MM.1S (cell line): Measurements from ENCODE around the gene AADACL4.

ENCODE experiments used
- DNase-seq: peaks from one replicate; pipeline ENCODE4 v3.0.0-alpha.2; 2015
- H2AFZ ChIP-seq: fragments of 300-600 bp; sonication (generic); 2 replicates; pipeline ENCODE4 v1.6.0; 2016; ENCODE audit warnings: antibody characterized with exemption, low read length
- H3F3A ChIP-seq: fragments of 300-600 bp; sonication (generic); 2 replicates; pipeline ENCODE4 v1.6.1; 2016; ENCODE audit warnings: mild to moderate bottlenecking, antibody characterized with exemption, low read length, moderate library complexity, mixed read lengths; ENCODE audit not compliant: insufficient read depth
- H3K27ac ChIP-seq: fragments of 300-600 bp; sonication (generic); 2 replicates; pipeline ENCODE4 v1.5.1; 2016; ENCODE audit warnings: mild to moderate bottlenecking, low read length
- H3K27me3 ChIP-seq: fragments of 300-600 bp; sonication (generic); replicated peaks from 2 replicates; pipeline ENCODE4 v1.6.0; 2016; ENCODE audit warnings: low read length; ENCODE audit not compliant: insufficient read depth
- H3K36me3 ChIP-seq: fragments of 300-600 bp; sonication (generic); replicated peaks from 2 replicates; pipeline ENCODE4 v1.6.1; 2016; ENCODE audit warnings: mild to moderate bottlenecking, low read length, mixed read lengths; ENCODE audit not compliant: insufficient read depth
- H3K4me1 ChIP-seq: fragments of 300-600 bp; sonication (generic); 2 replicates; pipeline ENCODE4 v1.6.1; 2016; ENCODE audit warnings: low read length, mixed read lengths
- H3K4me2 ChIP-seq: fragments of 300-600 bp; sonication (generic); 2 replicates; pipeline ENCODE4 v1.6.0; 2016; ENCODE audit warnings: low read depth, low read length
- H3K4me3 ChIP-seq: fragments of 300-600 bp; sonication (generic); 2 replicates; pipeline ENCODE4 v1.5.1; 2016; ENCODE audit warnings: low read length, mixed read lengths
- H3K79me2 ChIP-seq: fragments of 300-600 bp; sonication (generic); 2 replicates; pipeline ENCODE4 v1.6.1; 2016; ENCODE audit warnings: mixed run types, low read length, mixed read lengths
- H3K9ac ChIP-seq: fragments of 300-600 bp; sonication (generic); 2 replicates; pipeline ENCODE4 v1.6.1; 2016; ENCODE audit warnings: low read length, mixed read lengths
- H3K9me2 ChIP-seq: fragments of 300-600 bp; sonication (generic); replicated peaks from 2 replicates; pipeline ENCODE4 v1.6.1; 2016; ENCODE audit warnings: mild to moderate bottlenecking, low read length, mixed read lengths; ENCODE audit not compliant: insufficient read depth
- H3K9me3 ChIP-seq: fragments of 300-600 bp; sonication (generic); replicated peaks from 2 replicates; pipeline ENCODE4 v1.6.1; 2016; ENCODE audit warnings: mild to moderate bottlenecking, low read length, mixed read lengths; ENCODE audit not compliant: insufficient read depth
- H4K20me1 ChIP-seq: fragments of 300-600 bp; sonication (generic); 2 replicates; pipeline ENCODE4 v1.6.1; 2016; ENCODE audit warnings: mild to moderate bottlenecking, low read length, moderate library complexity, mixed read lengths; ENCODE audit not compliant: insufficient read depth
- EZH2 ChIP-seq: fragments of 300-600 bp; sonication (generic); optimal IDR thresholded peaks from 2 replicates; pipeline ENCODE3; 2017; ENCODE audit warnings: low read depth, mild to moderate bottlenecking, antibody characterized with exemption, low read length, mixed read lengths
- EZH2phosphoT487 ChIP-seq: fragments of 300-600 bp; sonication (generic); IDR thresholded peaks from 2 replicates; pipeline ENCODE4 v1.6.1; 2018; ENCODE audit warnings: antibody characterized with exemption, low read length
- TF ChIP-seq, protein P1 (sequence below): fragments of 300-600 bp; sonication (generic); IDR thresholded peaks from 2 replicates; pipeline ENCODE4 v1.5.1; 2016; ENCODE audit warnings: antibody characterized with exemption, low read length, mixed read lengths

The AADACL4 gene

GRCh38 chr1:12600880-12601633, 42.8 kb upstream of the AADACL4 start:
- TF ChIP-seq, protein P1, sequence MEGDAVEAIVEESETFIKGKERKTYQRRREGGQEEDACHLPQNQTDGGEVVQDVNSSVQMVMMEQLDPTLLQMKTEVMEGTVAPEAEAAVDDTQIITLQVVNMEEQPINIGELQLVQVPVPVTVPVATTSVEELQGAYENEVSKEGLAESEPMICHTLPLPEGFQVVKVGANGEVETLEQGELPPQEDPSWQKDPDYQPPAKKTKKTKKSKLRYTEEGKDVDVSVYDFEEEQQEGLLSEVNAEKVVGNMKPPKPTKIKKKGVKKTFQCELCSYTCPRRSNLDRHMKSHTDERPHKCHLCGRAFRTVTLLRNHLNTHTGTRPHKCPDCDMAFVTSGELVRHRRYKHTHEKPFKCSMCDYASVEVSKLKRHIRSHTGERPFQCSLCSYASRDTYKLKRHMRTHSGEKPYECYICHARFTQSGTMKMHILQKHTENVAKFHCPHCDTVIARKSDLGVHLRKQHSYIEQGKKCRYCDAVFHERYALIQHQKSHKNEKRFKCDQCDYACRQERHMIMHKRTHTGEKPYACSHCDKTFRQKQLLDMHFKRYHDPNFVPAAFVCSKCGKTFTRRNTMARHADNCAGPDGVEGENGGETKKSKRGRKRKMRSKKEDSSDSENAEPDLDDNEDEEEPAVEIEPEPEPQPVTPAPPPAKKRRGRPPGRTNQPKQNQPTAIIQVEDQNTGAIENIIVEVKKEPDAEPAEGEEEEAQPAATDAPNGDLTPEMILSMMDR = peak; percentile 65
- no peak for TF ChIP-seq EZH2
- Histone ChIP-seq H3K4me3 (no peak overlapping the region), H2AFZ (no peak overlapping the region), H3K4me1 (no peaks in the 10 kb centered on the region), H3K79me2 (no peaks in the 10 kb centered on the region), H3F3A (no peaks in the 10 kb centered on the region), H3K27me3 (peaks cover 5% of the 10 kb centered on the region), H3K9me3 (no peaks in the 10 kb centered on the region), H3K36me3 (no peaks in the 10 kb centered on the region), H3K9ac (no peak overlapping the region), H3K9me2 (no peaks in the 10 kb centered on the region), H4K20me1 (no peaks in the 10 kb centered on the region; the same call in 1 of the 2 replicates), H3K4me2 (no peak overlapping the region), H3K27ac (no peak overlapping the region)
- peak; percentile 28 for DNase-seq

- no peaks in the 10 kb centered on the region for H3F3A ChIP-seq
These were observed 41.9 kb upstream of the AADACL4 start for GRCh38 chr1:12601700-12602658.

GRCh38 chr1:12602659-12603024, 41.2 kb upstream of the AADACL4 start:
- H3K4me1 ChIP-seq = no peaks in the 10 kb centered on the region
- H4K20me1 ChIP-seq = no peaks in the 10 kb centered on the region; the same call in 1 of the 2 replicates
- no peak overlapping the region for H3K9ac ChIP-seq
- peaks cover 5% of the 10 kb centered on the region for H3K27me3 ChIP-seq
- H2AFZ ChIP-seq = no peak overlapping the region
- no peaks in the 10 kb centered on the region for H3K9me3 ChIP-seq
- no peaks in the 10 kb centered on the region for H3K36me3 ChIP-seq
- H3K4me2 ChIP-seq = no peak overlapping the region
- no peaks in the 10 kb centered on the region for H3F3A ChIP-seq
- DNase-seq = no peak
- H3K9me2 ChIP-seq = no peaks in the 10 kb centered on the region
- H3K79me2 ChIP-seq = no peaks in the 10 kb centered on the region
- H3K27ac ChIP-seq = no peak overlapping the region
- H3K4me3 ChIP-seq = no peak overlapping the region
- no peak for TF ChIP-seq EZH2
- TF ChIP-seq, protein P1 = no peak
- no peak for TF ChIP-seq EZH2phosphoT487

More at GRCh38 chr1:12601700-12602658, 41.9 kb upstream of the AADACL4 start:
- TF ChIP-seq EZH2phosphoT487 (no peak), EZH2 (no peak)
- TF ChIP-seq, protein P1 = no peak
- no peak for DNase-seq
- H3K36me3 ChIP-seq = no peaks in the 10 kb centered on the region
- no peak overlapping the region for H3K9ac ChIP-seq
- no peak overlapping the region for H3K27ac ChIP-seq
- H3K9me3 ChIP-seq = no peaks in the 10 kb centered on the region
- no peaks in the 10 kb centered on the region; the same call in 1 of the 2 replicates for H4K20me1 ChIP-seq
- H3K9me2 ChIP-seq = no peaks in the 10 kb centered on the region
- H3K4me3 ChIP-seq = no peak overlapping the region
- no peak overlapping the region for H2AFZ ChIP-seq
- H3K4me2 ChIP-seq = no peak overlapping the region
- peaks cover 5% of the 10 kb centered on the region for H3K27me3 ChIP-seq
- no peaks in the 10 kb centered on the region for H3K4me1 ChIP-seq
- H3K79me2 ChIP-seq = no peaks in the 10 kb centered on the region
